H1 (cell line): Measurements from ENCODE around the gene COPZ1.

Experiments used
- BACH1 ChIP-seq: IDR thresholded peaks from 2 replicates; pipeline ENCODE4 v1.6.1; 2012; ENCODE audit warnings: low read length, improper control_type of control experiment
- CHD7 ChIP-seq: fragments of 300-600 bp; sonication (generic); IDR thresholded peaks from 2 replicates; pipeline ENCODE4 v1.7.1; 2012; ENCODE audit warnings: low read length, moderate library complexity, mild to moderate bottlenecking, inconsistent platforms; ENCODE audit not compliant: insufficient replicate concordance
- EZH2 ChIP-seq: fragments of 200-600 bp; sonication (generic); IDR thresholded peaks from 2 replicates; pipeline ENCODE4 v1.7.1; 2012; ENCODE audit warnings: low read depth, mild to moderate bottlenecking, moderate library complexity, low read length, inconsistent platforms; ENCODE audit not compliant: severe bottlenecking
- POLR2A ChIP-seq, 2 experiments: IDR thresholded peaks; 1 replicate in 1 of 2; 2 replicates in 1 of 2; pipeline ENCODE4 v1.6.1; 2011; ENCODE audit warnings: low read depth in 2 of 2, low read length in 2 of 2, mild to moderate bottlenecking in 2 of 2; ENCODE audit errors: control extremely low read depth in 1 of 2
- SRF ChIP-seq: IDR thresholded peaks from 2 replicates; pipeline ENCODE4 v1.6.1; 2011; ENCODE audit warnings: mild to moderate bottlenecking, low read depth, low read length, moderate library complexity
- TF ChIP-seq, protein P1 (sequence below): IDR thresholded peaks from 2 replicates; pipeline ENCODE4 v1.6.1; 2012; ENCODE audit warnings: inconsistent platforms

- no peak for TF ChIP-seq BACH1
- TF ChIP-seq, protein P1, sequence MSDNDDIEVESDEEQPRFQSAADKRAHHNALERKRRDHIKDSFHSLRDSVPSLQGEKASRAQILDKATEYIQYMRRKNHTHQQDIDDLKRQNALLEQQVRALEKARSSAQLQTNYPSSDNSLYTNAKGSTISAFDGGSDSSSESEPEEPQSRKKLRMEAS, result no peak
- TF ChIP-seq EZH2, result no peak
- TF ChIP-seq POLR2A (IDR thresholded peaks at IDR 0.05; ENCODE audit: control extremely low read depth in 1 of 2, low read depth in 2 of 2, low read length in 2 of 2), result no peak
- no peak for TF ChIP-seq CHD7
- TF ChIP-seq SRF, result no peak
Observed at GRCh38 chr12:54388237-54389133, 63.6 kb downstream of the COPZ1 start.
